GM18498 (cell line): ENCODE data around the gene PRICKLE4.

Experiments used
- ATAC-seq: cut with Tn5 transposase; IDR thresholded peaks from one replicate; pipeline ENCODE4 v1.9.1; 2021; ENCODE audit warnings: mild to moderate bottlenecking, moderate library complexity; ENCODE audit not compliant: unreplicated experiment

Gene PRICKLE4

GRCh38 chr6:41780551-41781365, at the start of gene PRICKLE4:
Gene PRICKLE4, plus strand, starts transcription at chr6:41780782. Its CDS starts 2,692 bp downstream, at chr6:41783474.
- ATAC-seq, result no peak

GRCh38 chr6:41731561-41732086, 49.0 kb upstream of the PRICKLE4 start:
- ATAC-seq, result no peak

GRCh38 chr6:41732149-41732548, 48.4 kb upstream of the PRICKLE4 start:
- no peak for ATAC-seq

GRCh38 chr6:41732591-41733359, 47.8 kb upstream of the PRICKLE4 start:
- peak; percentile 34 for ATAC-seq

- ATAC-seq, result no peak
Measured at GRCh38 chr6:41733360-41733706, 47.2 kb upstream of the PRICKLE4 start.

GRCh38 chr6:41733707-41734665, 46.6 kb upstream of the PRICKLE4 start:
- ATAC-seq, result peak; percentile 62

- peak; percentile 30 for ATAC-seq
Measured at GRCh38 chr6:41734666-41735426, 45.7 kb upstream of the PRICKLE4 start.

GRCh38 chr6:41735427-41736185, 45.0 kb upstream of the PRICKLE4 start, which contains the start of gene TFEB:
Gene TFEB, minus strand, starts transcription at chr6:41735608. Its CDS starts 44,395 bp downstream, at chr6:41691213.
- peak; percentile 51 for ATAC-seq

- no peak for ATAC-seq
Measured at GRCh38 chr6:41736186-41736733, 44.3 kb upstream of the PRICKLE4 start.

GRCh38 chr6:41736800-41737555, 43.6 kb upstream of the PRICKLE4 start:
- no peak for ATAC-seq

- ATAC-seq, result no peak
Measured at GRCh38 chr6:41737591-41738130, 42.9 kb upstream of the PRICKLE4 start.

- ATAC-seq, result no peak
Measured at GRCh38 chr6:41739041-41739440, 41.5 kb upstream of the PRICKLE4 start.

- no peak for ATAC-seq
Measured at GRCh38 chr6:41740366-41741162, 40.0 kb upstream of the PRICKLE4 start.

GRCh38 chr6:41741625-41742490, 38.7 kb upstream of the PRICKLE4 start:
- no peak for ATAC-seq

- ATAC-seq, result no peak
Measured at GRCh38 chr6:41743406-41744235, 37.0 kb upstream of the PRICKLE4 start.
